Measurements from ENCODE around the gene ICAM4. TPM values are rescaled to one million over a fixed set of nuclear protein-coding genes. Genes with fewer than 3 reads are reported as not detected.

Gene ICAM4
- total RNA-seq, 1 experiment from 2014 or later, result 2.0 TPM

- DNase-seq (ENCODE audit: low spot score) (no peak), ATAC-seq (no peak)
- Mint-ChIP-seq H3K36me3 (peaks cover 37% of the 10 kb centered on the region), H3K4me1 (peaks cover 8% of the 10 kb centered on the region), H3K4me3 (no peak overlapping the region), H3K9me3 (no peaks in the 10 kb centered on the region), H3K27ac (no peak overlapping the region), H3K27me3 (ENCODE audit: low read depth) (no peaks in the 10 kb centered on the region)
- no peak for TF ChIP-seq SP1 (CRISPR knock-in tag; conservative IDR thresholded peaks at IDR 0.05)
- no peak for TF ChIP-seq ZNF317 (CRISPR knock-in tag; IDR thresholded peaks at IDR 0.05; ENCODE audit: borderline replicate concordance, low read depth)
- no peak for TF ChIP-seq PRRX2 (CRISPR knock-in tag; IDR thresholded peaks at IDR 0.05)
- POLR2A ChIA-PET, result interaction anchor here (0.7 kb wide), 1 partner anchor 21 kb away, joined by 3 read pairs; no protein-coding TSS in a partner anchor
- CTCF ChIA-PET, result interaction anchor here (0.7 kb wide), 1 partner anchor 62 kb away, joined by 3 read pairs; no protein-coding TSS in a partner anchor
Measured at GRCh38 chr19:10328558-10329429, 42.0 kb downstream of the ICAM4 start.

- POLR2A ChIA-PET, result no interaction called here
- CTCF ChIA-PET, result interaction anchor here (0.8 kb wide), 1 partner anchor 61 kb away, joined by 4 read pairs; no protein-coding TSS in a partner anchor
- H3K27me3 Mint-ChIP-seq (ENCODE audit: low read depth), result peaks cover 5% of the 10 kb centered on the region; the same call in 1 of the 2 replicates
- H3K9me3 Mint-ChIP-seq, result no peaks in the 10 kb centered on the region
- DNase-seq (ENCODE audit: low spot score) (no peak), ATAC-seq (no peak)
- peaks cover 13% of the 10 kb centered on the region for H3K4me1 Mint-ChIP-seq
- H3K27ac Mint-ChIP-seq, result no peak overlapping the region
- H3K36me3 Mint-ChIP-seq, result peaks cover 37% of the 10 kb centered on the region
- no peak overlapping the region for H3K4me3 Mint-ChIP-seq
- TF ChIP-seq ZBTB21 (CRISPR knock-in tag; IDR thresholded peaks at IDR 0.05; ENCODE audit: borderline replicate concordance) (no peak), ZNF423 (CRISPR knock-in tag; IDR thresholded peaks at IDR 0.05) (no peak), CREB1 (CRISPR knock-in tag; IDR thresholded peaks at IDR 0.05) (no peak), FOXP1 (CRISPR knock-in tag; IDR thresholded peaks at IDR 0.05; ENCODE audit: borderline replicate concordance) (no peak), TCF7 (CRISPR knock-in tag; IDR thresholded peaks at IDR 0.05; ENCODE audit: low read depth) (no peak), ZNF512 (CRISPR knock-in tag; IDR thresholded peaks at IDR 0.05; ENCODE audit: borderline replicate concordance) (no peak), MAX (CRISPR knock-in tag; IDR thresholded peaks at IDR 0.05) (no peak), CDX4 (CRISPR knock-in tag; IDR thresholded peaks at IDR 0.05; ENCODE audit: borderline replicate concordance) (no peak), RELA (CRISPR knock-in tag; IDR thresholded peaks at IDR 0.05; ENCODE audit: borderline replicate concordance) (no peak), ZMAT4 (CRISPR knock-in tag; IDR thresholded peaks at IDR 0.05) (no peak), MYBL2 (CRISPR knock-in tag; IDR thresholded peaks at IDR 0.05) (no peak), ZNF263 (CRISPR knock-in tag; IDR thresholded peaks at IDR 0.05; ENCODE audit: low read depth) (no peak), CTCF (IDR thresholded peaks at IDR 0.05) (no peak), SOX15 (CRISPR knock-in tag; IDR thresholded peaks at IDR 0.05) (no peak), USF1 (CRISPR knock-in tag; IDR thresholded peaks at IDR 0.05) (no peak), HMGXB4 (CRISPR knock-in tag; IDR thresholded peaks at IDR 0.05) (no peak), ATF1 (CRISPR knock-in tag; IDR thresholded peaks at IDR 0.05) (no peak), GTF2I (CRISPR knock-in tag; conservative IDR thresholded peaks at IDR 0.05) (no peak), ETV6 (CRISPR knock-in tag; IDR thresholded peaks at IDR 0.05) (no peak)
Measured at GRCh38 chr19:10329555-10329954, 42.8 kb downstream of the ICAM4 start.
